Type B pancreatic cell (in vitro differentiated cells): Measurements from ENCODE around the gene ZMIZ2. TPM values are rescaled to one million over a fixed set of nuclear protein-coding genes. Genes with fewer than 3 reads are reported as not detected.

ENCODE experiments used
- DNase-seq: peaks from one replicate; pipeline ENCODE4 v3.0.0; 2021; ENCODE audit warnings: mixed read lengths; ENCODE audit not compliant: unreplicated experiment; ENCODE audit errors: extremely low spot score
- H3K27ac Mint-ChIP-seq: 2 replicates; pipeline ENCODE4 v1.8.0; 2021; ENCODE audit warnings: mild to moderate bottlenecking, mixed read lengths
- H3K27me3 Mint-ChIP-seq: 2 replicates; pipeline ENCODE4 v1.8.0; 2021; ENCODE audit warnings: mixed read lengths
- H3K36me3 Mint-ChIP-seq: 2 replicates; pipeline ENCODE4 v1.8.0; 2021; ENCODE audit warnings: mixed read lengths
- H3K4me1 Mint-ChIP-seq: one replicate; pipeline ENCODE4 v1.8.0; 2021; ENCODE audit warnings: mixed read lengths; ENCODE audit not compliant: unreplicated experiment
- H3K4me3 Mint-ChIP-seq: 2 replicates; pipeline ENCODE4 v1.8.0; 2021; ENCODE audit warnings: mild to moderate bottlenecking, mixed read lengths
- H3K9me3 Mint-ChIP-seq: 2 replicates; pipeline ENCODE4 v1.8.0; 2021; ENCODE audit warnings: mixed read lengths
- total RNA-seq: library from RNA; stranded (reverse); gene quantifications from 2 replicates; pipeline ENCODE4 v1.2.1, GENCODE V29; 2021; ENCODE audit warnings: low replicate concordance
- TF ChIP-seq, protein P1 (sequence below): fragments of 200-600 bp; sonication (generic); conservative IDR thresholded peaks from 2 replicates; pipeline ENCODE4 v1.5.0; 2021; ENCODE audit warnings: antibody characterized with exemption, mild to moderate bottlenecking

The ZMIZ2 gene
- total RNA-seq, 1 donor from 2014 or later: 112 TPM

GRCh38 chr7:44787762-44788161 is 39.1 kb downstream of the ZMIZ2 start:
- no peak overlapping the region for H3K27ac Mint-ChIP-seq
- H3K36me3 Mint-ChIP-seq: peaks cover 4% of the 10 kb centered on the region
- H3K9me3 Mint-ChIP-seq: peaks cover 5% of the 10 kb centered on the region
- TF ChIP-seq, protein P1, sequence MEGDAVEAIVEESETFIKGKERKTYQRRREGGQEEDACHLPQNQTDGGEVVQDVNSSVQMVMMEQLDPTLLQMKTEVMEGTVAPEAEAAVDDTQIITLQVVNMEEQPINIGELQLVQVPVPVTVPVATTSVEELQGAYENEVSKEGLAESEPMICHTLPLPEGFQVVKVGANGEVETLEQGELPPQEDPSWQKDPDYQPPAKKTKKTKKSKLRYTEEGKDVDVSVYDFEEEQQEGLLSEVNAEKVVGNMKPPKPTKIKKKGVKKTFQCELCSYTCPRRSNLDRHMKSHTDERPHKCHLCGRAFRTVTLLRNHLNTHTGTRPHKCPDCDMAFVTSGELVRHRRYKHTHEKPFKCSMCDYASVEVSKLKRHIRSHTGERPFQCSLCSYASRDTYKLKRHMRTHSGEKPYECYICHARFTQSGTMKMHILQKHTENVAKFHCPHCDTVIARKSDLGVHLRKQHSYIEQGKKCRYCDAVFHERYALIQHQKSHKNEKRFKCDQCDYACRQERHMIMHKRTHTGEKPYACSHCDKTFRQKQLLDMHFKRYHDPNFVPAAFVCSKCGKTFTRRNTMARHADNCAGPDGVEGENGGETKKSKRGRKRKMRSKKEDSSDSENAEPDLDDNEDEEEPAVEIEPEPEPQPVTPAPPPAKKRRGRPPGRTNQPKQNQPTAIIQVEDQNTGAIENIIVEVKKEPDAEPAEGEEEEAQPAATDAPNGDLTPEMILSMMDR: no peak
- H3K27me3 Mint-ChIP-seq: no peaks in the 10 kb centered on the region
- H3K4me1 Mint-ChIP-seq: no peaks in the 10 kb centered on the region
- no peak for DNase-seq
- H3K4me3 Mint-ChIP-seq: no peak overlapping the region

DNA sequence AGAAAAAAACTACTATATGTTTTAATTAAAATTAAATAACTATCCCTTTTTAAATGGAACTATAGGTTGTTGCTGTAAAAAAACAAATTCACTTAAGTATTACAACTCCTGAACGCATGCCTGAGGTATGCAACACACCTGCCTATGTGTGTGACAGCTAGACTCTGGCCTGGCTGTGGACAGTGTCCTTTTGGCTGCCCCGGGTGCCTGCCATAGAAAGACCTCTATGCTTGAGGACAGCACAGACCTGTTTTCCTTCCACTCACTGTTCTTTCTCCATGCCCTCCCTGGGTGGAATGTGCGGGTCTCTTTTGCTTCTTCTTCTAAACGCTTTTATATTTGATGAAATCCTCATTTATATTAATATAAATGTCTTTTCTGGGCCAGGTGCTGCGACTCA is 41.3 kb downstream of the ZMIZ2 start:
- peaks cover 5% of the 10 kb centered on the region for H3K4me1 Mint-ChIP-seq
- H3K9me3 Mint-ChIP-seq: no peaks in the 10 kb centered on the region
- TF ChIP-seq, protein P1: no peak
- no peak for DNase-seq
- no peaks in the 10 kb centered on the region for H3K27me3 Mint-ChIP-seq
- H3K4me3 Mint-ChIP-seq: no peak overlapping the region
- no peak overlapping the region for H3K27ac Mint-ChIP-seq
- no peaks in the 10 kb centered on the region for H3K36me3 Mint-ChIP-seq

DNA sequence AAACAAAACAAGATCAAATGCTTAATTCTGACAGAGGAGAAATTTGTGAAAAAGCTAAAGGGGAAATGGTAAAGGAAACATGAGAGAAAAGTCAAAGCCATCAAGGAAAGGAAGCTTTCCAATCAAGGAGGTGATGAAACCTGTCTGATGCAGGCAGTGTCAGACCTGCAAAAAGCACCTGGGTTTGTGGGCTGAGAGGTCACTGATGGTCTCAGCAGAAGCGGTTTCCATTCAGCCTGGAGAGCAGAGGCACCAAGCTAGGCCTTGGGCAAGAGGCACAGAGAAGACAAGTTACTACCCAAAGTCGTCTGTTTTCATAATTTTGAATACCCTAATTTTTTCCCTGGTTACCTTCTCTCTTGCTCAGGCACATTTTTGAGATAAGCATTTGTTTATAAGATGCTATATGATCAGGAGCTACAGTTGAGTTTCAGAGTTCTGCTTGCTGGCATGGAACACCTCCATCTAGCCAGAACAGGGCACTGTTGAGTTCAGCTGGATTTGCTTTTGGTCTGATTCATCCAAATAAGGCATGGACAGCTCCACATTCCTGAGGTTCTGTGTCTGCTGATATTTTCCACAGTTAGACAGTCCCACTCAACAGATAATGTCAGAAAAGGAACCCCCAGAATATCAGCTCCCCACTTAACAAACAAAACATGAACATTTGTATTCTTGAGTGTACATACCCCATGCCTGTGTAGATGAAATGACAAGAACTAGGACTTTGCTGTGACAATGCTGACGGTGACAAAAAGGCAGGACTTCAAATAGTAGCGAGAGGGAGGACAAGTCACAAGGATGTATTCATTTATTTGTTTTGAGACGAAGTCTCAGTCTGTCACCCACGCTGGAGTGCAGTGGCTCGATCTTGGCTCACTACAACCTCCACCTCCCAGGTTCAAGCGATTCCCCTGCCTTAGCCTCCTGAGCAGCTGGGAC is 42.9 kb downstream of the ZMIZ2 start:
- no peaks in the 10 kb centered on the region for H3K36me3 Mint-ChIP-seq
- DNase-seq: no peak
- peaks cover 5% of the 10 kb centered on the region for H3K4me1 Mint-ChIP-seq
- TF ChIP-seq, protein P1: no peak
- peak overlapping the region; percentile 28 for H3K27ac Mint-ChIP-seq
- H3K27me3 Mint-ChIP-seq: no peaks in the 10 kb centered on the region
- no peak overlapping the region for H3K4me3 Mint-ChIP-seq
- no peaks in the 10 kb centered on the region for H3K9me3 Mint-ChIP-seq

DNA sequence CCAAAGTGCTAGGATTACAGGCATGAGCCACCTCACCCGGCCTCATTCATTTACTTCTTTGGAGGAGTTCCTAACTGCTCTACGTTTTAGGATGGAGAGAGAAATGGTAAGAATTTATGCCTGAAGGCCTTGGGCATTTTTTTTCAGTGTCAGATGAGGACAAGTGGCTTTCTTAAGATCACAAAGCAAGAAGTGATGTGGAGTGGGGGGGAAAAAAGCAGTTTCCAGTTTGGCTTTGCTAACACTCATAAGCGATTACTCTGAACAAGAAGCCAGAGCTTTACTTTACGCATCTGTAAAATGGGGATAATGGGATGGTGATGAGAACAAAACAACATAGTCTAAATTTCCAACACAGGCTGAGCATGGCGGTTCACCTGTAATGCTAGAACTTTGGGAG is 45.3 kb downstream of the ZMIZ2 start:
- H3K27ac Mint-ChIP-seq: peak overlapping the region; percentile 96
- no peak for DNase-seq
- TF ChIP-seq, protein P1: no peak
- no peaks in the 10 kb centered on the region for H3K9me3 Mint-ChIP-seq
- H3K4me3 Mint-ChIP-seq: peak overlapping the region; percentile 85
- H3K27me3 Mint-ChIP-seq: no peaks in the 10 kb centered on the region
- H3K4me1 Mint-ChIP-seq: peaks cover 19% of the 10 kb centered on the region
- H3K36me3 Mint-ChIP-seq: peaks cover 14% of the 10 kb centered on the region

- Mint-ChIP-seq H3K36me3 (peaks cover 15% of the 10 kb centered on the region), H3K9me3 (no peaks in the 10 kb centered on the region), H3K27ac (peak overlapping the region; percentile 96), H3K27me3 (no peaks in the 10 kb centered on the region), H3K4me3 (peak overlapping the region; percentile 85), H3K4me1 (peaks cover 20% of the 10 kb centered on the region)
- no peak for DNase-seq
- TF ChIP-seq, protein P1: no peak
Measured at GRCh38 chr7:44794331-44794730, 45.7 kb downstream of the ZMIZ2 start.
